CD4-positive, alpha-beta T cell treated with Interleukin-12 subunit alpha and Interleukin-12 subunit beta, for 1 hour (primary cell): ENCODE results near the gene DLAT.
A peak's percentile ranks its signal among the peaks of the same experiment; 100 is the strongest.
"Not testable (repeated sequence)": the region's sequence is repeated elsewhere in the genome, so short reads cannot be mapped to it uniquely, and the experiment has no call there.

Experiments
- DNase-seq: peaks from one replicate; pipeline ENCODE4 v3.0.0-alpha.2; 2020

DLAT gene

DNA sequence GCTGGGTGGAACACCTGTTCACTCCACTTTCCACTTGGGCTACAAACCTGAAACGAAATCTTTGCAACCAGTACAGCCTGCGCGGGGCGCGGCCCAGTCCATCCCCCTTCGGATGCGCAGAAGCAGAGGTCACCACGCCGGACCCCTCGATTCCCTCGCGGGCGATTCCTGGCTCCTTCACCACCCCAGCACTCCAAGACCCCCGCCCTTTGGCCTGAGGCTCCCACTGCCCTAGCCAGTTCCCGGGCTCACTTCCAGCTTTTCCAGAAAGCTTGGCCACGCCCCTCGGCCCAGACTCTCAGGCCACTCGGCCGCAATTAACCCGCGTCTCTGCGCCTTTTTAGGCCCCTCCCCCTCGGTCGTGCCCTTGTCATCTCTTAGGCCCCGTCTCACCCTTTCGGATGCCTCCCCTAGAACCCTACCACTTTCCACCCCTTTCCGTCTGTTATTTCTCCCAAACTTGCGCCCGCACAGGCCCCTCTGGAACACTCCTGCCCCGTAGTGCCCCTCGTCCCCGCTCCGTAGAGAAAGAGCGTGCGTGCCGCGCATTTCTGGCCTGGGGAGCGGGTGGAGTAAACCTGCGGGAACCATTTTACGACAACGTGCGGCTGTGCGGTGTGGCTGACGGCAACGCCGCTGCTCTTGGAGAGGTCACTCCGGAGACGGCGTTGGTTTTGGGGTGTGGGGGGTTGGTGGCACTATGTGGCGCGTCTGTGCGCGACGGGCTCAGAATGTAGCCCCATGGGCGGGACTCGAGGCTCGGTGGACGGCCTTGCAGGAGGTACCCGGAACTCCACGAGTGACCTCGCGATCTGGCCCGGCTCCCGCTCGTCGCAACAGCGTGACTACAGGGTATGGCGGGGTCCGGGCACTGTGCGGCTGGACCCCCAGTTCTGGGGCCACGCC, at the start of gene DLAT:
TSS of gene DLAT (plus strand) at position 636 of the 906 bp plus-strand sequence. CDS start at position 701, 65 bp downstream.
- peak; percentile 86 for DNase-seq

DNA sequence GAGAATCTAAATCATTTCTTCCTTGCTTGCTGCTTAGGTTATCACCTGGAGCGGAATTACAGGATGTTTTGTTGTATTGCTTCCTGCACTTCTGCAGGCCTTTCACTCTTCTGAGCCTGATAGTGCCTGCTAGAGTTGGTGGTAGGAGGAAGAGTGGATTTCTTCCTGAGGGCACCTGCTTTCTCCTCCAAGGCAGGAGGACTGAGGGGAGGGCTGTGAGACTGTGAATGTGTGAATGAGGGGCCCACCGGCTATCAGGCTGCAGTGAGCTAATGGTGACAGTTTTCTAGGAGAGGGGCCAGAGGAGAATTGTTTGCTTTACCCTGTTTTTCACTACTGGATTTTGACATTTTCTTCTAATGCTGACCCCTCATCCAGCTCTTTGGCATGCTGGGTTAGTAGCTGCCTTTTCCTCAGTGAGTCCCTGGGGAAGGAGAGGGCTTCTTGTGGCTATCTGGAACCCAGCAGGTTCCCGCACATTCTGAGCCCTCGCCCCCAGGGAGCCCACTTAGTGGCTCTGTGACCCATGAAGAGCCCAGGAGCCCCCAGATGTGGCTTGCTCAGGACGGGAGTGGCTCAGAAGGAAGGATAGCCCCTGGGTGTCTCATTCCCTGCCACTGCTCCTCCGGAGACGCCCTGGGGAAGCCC, 49.0 kb upstream of the DLAT start:
- no peak for DNase-seq

DNA sequence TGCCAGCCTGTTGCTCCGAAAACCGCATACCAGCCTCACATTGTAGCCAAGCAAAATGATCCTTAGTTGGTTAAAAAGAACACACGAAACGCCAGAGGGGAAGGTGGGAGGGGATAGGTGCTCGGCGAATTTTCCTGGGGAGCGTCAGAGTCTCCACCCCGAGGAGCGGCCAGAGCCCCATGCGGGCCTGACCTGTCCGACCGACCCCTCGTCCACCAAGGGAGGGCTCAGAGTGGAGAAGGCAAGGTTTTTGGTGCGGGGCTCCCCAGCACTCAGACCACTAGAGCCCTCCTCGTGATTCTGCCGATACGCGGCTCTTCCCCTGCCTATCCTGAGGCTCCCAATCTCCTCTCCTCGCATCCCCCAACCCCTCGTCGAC, 48.5 kb upstream of the DLAT start:
- DNase-seq, result no peak

DNA sequence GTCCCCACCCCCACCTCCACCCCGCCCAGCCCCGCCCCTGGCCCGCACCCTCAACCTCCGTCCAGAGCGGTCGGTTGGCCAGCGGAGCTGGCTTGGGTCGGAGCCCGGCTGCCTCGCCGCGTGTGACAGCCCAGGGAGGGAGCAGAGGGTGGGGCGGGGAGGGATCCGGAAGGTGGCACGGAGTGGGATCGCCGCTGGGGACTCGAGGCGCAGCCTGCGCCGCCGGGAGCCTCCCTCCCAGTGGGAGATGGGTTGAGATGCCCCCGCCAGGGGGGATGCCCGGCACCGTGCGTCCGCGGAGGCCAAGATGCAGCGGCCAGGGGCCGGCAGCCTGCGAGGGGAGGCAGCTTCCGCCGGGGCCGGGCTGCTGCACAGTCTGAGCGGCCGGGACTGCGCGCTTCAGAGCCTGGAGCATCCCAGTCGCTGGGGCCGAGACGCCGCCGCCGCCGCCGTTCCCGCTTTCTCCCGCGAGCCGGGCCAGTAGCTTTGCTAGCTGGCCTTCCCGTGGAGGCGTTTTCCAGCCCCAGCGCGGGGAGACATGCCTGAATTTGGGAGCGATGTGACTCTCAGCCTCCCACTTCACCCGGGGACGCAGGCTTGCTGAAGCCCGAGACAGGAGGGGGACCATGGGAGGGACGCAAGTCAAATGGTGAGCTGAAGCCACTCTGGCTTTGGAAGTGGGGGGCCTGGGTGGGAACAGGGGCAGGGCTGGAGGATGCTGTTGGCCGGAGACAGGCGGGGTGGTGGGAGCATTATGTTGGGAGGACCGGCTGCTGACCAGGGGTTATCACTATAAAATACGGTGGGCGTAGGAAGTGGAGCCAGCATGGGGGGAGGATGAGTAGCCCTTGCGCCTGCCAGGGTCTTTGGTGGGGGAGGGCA, 47.8 kb upstream of the DLAT start:
- DNase-seq, result no peak

DNA sequence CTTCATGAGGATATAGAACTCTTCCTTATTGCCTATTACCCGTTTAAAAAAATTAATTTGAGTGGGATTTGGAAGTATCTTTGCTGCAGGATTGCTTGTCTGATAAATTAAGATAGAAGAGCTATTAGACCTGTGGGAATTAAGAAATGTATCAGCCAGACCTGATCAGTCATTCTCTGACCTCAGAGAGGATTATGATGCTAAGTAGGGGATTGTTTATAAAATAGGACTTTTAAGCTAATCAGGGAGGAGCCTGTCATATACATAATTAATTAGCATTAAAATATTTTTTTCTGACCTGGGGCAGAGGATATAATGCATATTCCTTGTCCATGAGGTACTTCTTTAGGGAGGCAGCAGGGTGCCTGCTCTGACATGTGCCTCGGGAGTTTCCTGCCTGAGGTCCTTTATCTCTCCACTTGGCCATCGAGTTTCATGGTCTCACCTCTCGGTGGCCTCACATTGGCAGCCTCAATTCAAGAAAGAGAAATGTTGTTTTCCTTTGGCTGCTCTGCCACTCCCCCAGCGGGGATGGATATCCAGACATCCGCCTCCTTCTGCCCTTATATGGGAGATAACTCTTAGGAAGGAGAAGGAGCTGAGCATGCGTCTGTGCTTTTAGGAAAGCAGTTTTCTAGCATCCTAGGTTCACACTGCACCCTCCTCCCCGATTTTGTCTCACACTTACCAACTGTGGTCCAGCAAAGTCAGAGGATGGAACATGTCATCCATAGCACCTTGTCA, 47.0 kb upstream of the DLAT start:
- DNase-seq, result no peak

DNA sequence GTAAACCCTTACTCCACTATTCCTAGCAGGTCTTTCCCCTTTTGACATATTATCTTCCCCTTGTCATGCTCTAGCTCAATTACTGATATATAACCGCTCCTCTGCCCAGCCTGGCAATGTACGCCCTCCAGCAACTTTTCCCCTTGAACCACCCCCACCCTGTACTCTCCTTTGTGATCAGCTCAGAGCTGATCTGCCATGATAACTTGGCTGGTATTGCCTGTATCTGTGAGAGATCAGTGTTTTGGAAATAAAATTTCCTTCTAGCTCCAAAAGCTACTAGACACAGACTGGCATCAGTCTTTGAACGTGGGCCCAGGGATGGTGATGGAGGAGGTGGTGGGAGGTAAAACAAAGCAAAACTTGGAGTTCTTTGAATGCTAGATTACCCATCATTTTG, 45.1 kb upstream of the DLAT start:
- no peak for DNase-seq

DNA sequence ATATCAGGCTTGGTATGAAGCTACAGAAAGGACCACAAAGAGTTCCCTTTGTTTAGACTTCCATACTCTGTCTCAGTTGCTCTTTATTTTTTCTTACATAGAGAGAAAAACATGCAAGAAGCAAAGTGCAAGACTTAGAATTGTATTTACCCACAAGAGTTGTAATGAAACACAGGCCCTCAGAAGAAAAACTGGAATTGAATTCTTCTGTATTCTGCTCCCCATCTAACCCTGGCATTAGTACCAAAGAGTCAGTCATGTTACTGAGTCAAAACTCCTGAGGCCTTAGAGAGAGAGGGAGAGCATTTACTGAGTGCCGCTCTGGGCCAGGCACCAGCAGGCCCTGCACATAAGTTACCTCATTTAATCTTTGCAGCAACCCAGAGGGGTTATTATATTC, 43.9 kb upstream of the DLAT start:
- DNase-seq, result no peak

DNA sequence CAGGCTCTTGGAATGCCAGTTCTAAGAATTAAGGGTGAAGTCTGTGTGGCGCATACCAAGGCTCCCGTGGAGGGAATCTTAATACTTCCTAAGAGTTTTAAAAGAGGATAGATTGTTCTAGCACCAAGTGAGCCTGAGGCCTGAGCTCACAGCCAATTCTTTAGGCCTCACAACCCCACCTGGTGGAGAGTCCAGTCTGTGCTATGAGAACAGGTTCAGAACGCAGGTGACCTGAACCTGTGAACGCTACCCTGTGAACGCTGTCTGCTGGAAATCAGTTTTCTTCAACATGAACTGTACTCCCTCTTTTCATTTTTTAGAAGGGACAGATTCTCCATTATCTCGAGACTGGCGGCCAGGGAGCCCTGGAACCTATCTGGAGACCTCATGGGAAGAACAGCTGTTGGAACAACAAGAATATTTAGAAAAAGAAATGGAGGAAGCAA, 43.2 kb upstream of the DLAT start:
- DNase-seq, result peak; percentile 55

DNA sequence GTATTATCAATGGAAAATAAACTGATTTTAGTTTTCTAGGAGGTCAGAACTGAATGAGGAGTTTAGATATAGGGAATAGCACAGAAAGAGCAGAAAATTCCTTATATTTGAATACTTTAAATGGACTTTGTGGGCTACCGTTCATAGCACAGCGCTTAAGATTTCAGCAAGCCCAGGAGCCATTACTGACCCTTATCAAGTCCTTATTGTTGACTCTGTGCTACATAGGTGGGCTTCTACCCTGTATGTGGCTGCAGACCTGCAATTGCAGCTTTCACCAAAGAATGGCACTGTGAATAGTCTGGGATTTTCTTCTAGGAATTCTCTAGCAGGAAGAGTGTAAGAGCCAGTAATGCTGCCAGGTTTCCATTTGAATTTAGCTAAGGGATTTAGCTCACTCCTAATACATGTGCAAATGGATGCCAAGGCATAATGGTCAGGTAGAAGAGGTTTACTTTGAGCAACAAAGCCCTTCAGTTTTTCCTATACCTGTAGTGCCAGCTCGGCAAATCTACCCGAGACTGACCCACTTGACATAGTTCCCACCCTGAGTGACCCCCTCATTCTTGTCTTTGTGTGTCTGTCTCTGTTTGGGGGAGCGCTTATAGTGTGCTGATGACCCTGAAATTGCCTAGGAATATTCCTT, 42.5 kb upstream of the DLAT start:
- DNase-seq, result no peak

DNA sequence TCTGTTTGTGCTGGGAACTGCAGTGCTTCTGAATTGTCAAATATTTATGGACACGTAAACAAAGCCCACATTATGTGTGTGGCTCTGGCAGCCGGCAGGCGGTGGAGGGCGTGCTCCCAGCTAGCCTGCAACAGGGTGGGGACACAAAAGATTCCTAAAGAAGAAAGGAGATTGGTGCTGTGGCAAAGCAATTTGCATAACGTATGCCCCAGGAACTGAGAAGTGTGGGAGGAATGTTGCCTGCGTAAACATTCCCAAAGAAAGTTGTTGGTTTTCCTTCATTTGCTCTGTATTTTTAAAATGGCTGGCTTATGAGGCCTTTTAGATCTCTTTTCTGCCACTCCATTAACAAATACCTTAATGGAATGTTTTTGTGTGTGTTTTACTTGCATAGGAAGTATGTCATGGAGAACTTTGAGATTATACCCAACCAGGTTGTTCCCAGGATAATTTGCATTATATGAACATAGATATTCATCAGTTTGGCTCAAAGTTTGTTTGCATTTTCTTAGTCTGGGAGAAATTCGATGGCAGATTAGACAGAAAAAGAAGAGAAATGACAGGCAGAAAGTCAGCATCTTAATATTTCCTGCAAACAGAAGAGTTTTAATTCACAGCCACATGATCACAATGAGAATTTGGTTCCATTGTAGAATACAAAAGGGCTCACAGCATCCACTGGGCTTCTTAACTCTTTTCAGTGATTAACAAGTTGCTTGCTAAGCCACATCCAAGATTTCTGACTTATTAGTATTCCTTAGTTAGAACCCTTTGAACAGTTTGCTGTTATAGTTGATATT, 41.8 kb upstream of the DLAT start:
- no peak for DNase-seq

DNA sequence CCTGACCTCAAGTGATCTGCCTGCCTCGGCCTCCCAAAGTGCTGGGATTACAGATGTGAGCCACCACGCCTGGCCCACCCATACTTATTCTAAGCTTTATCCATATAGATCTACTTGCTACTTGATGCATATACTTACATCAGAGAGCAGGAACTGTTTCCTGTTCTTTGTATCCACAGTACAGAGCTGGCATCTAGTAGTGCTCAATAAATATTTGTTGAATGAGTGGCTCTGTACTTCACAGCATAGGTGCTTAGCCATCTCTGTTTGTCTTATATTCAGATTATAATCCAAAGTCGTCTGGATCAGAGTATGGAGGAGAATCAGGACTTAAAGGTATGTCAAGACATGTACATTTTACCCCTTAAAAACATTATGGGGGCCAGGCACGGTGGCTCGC, 38.6 kb upstream of the DLAT start:
- DNase-seq, result no peak

DNA sequence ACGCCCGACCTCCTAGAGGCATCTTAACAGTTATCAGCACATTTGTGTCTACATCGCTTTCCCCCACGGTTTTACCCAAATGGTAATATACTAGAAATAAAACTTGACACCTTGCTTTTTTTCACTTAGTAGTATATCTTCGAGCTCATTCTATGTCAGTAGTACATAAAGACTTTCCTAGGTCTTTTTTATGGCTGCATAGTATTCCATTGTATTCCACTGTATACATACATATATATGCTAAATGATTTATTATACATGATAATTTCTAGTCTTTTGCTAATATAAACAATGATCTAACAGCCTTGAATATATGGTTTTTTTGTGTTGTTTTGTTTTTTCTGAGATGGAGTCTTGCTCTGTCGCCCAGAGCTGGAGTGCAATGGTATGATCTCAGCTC, 34.8 kb upstream of the DLAT start:
- no peak for DNase-seq

DNA sequence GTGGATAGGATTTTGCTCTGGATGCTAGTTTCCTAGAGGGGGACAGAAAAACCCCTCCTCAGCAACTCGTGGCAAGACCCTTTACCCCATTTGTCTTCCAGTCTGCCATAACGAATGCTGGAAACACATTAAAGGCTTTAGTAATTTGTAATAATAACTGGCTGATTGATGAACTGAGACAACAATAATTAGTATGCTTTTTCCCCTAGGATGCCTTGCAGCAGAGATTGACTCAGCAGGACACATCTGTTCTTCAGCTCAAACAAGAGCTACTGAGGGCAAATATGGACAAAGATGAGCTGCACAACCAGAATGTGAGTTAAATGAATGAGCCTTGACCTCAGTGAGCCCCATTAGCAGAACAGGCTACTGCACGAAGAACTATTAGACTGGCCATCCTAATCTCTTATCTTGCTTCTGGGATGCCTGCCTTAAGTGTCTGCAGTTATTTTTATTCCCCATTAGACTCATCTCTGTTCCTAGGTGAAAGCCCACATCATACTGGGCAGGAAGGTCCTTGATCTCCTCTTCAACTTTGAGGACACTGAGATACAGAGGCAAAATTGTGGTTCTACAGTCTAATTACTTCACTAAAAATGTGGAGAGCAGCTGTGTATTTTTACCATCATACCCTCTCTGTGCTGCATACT, 32.9 kb upstream of the DLAT start:
- DNase-seq, result no peak

DNA sequence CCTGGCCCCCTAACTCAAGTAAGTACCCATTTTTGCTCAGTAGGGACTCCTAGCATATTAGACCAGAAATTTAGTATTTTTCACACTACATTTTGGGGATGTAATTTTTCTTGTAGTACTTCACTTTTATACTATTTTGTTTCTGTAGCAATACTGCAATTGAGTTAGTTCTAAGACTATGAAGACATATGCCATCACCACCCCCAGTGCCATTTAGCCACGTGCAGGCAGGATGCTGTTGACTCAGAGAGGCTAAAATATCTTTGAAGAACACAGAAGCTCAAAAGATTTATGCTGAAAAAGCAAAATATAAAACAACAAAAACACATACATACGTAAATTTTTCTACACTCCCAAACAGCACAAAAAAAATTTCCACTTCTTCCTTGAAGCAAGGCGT, 29.1 kb upstream of the DLAT start:
- no peak for DNase-seq

DNA sequence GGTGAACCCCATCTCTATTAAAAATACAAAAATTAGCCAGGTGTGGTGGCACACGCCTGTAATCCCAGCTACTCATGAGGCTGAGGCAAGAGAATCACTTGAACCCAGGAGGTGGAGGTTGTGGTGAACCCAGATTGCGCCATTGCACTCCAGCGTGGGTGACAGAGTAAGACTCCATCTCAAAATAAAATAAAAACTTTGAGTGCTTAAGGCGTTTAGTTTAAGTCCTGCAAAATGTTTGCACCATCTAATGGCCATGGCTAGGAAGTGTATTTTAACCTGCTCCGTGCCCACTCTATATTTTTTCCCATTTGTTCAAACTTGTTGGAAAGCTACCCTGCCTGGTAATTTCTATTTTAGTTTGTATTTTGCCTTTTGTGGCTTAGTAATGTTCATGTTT, 28.5 kb upstream of the DLAT start:
- not testable (repeated sequence) for DNase-seq

DNA sequence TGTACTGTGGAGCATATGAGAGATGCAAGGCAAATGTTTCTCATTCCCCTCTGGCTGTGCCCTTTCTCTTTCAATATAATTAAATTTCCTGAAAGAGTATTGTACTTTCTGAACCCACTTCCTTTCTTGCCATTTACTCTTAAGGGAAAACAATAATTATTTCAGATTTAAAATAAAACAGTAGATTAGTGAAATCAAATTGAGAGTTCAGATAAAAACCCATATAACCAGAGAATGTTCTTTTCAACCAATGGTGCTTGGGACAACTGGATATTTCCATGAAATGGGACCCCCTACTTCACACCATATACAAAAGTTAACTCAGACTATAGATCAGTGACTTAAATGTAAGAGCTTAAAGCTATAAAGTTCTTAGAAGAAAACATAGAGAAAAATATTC, 26.1 kb upstream of the DLAT start:
- no peak for DNase-seq

DNA sequence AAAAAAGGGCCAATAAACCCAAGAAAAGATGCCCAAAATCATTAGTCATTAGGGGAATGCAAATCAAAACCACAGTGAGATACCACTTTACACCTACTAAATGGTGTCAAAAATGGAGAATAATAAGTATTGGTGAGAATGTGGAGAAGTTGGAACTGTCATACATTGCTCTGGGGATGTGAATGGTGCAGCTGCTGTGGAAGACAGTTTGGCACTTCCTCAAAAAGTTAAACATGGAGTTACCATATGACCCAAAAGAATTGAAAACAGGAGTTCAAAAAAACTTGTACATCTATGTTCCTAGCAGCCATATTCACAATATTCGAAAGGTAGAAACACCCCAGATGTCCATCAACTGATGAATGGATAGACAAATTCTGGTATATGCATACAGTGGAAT, 24.5 kb upstream of the DLAT start:
- DNase-seq, result no peak

DNA sequence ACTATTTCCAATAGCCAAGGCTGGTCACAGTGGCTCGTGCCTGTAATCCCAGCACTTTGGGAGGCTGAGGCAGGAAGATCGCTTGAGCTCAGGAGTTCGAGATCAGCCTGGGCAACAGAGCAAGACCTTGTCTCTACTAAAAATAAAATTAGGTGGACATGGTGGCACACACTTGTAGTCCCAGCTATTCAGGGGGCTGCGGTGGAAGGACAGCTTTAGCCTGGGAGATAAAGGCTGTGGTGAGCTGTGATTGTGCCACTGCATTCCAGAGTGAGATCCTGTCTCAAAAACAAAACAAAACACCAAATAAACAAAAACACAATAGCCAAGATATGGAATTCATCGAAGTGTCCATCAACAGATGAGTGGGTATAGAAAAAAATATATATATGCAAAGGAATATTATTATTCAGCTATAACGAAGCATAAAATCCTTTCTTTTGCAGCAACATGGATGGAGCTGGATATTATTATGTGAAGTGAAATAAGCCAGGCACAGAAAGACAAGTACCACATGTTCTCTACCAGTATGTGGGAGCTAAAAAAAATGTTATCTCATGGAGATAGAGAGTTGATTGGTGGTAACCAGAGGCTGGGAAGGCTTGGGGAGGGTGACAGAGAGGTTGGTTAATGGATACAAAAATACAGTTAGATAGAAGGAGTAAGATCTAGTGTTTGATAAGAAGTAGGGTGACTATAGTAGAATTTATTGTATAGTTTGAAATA, 22.6 kb upstream of the DLAT start:
- DNase-seq, result no peak

DNA sequence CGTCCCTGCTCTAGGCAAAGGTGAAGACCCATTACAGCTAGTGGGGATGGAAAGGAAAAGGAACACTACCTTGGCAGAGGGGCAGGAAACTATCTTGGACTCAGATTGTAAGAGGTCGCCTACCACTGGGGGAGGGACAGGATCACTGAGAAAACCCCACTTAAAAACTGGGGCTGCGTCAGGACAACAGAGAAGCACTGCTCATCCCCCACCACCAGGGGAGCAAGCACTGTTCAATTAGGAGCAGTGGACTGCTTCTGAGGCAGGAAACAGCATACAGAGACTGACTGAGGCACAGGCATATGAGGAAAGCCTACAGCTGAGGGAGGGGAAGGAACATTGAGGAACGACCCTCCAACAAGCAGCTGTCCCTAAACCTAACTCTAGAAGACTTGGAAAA, 20.8 kb upstream of the DLAT start:
- DNase-seq, result peak; percentile 14
